ENCODE results near the gene PHF12.

GRCh38 chr17:28896884-28897768 lies 54.2 kb downstream of the PHF12 start, which contains the start of gene FLOT2:
- TF ChIP-seq CTCF (IDR thresholded peaks at IDR 0.05) (peak in 6 of 12 donors; percentile 9 to 45 (median 20)), POLR2A (IDR thresholded peaks at IDR 0.05) (peak in 1 of 2 donors; percentile 54)
